Osteoblast (primary cell): ENCODE results near the gene DIP2C. TPM values are rescaled to one million over a fixed set of nuclear protein-coding genes. Genes with fewer than 3 reads are reported as not detected.

ENCODE experiments used
- DNase-seq: peaks from one replicate; pipeline ENCODE4 v3.0.0; 2011; ENCODE audit warnings: low spot score, mixed read lengths; ENCODE audit not compliant: insufficient read length; ENCODE audit errors: missing footprints
- H2AFZ ChIP-seq: 2 replicates; pipeline ENCODE4 v1.6.0; 2011; ENCODE audit warnings: mild to moderate bottlenecking, low read length
- H3K27ac ChIP-seq: 2 replicates; pipeline ENCODE4 v1.5.1; 2011; ENCODE audit warnings: mild to moderate bottlenecking, low read depth, low read length, moderate library complexity
- H3K27me3 ChIP-seq: 2 replicates; pipeline ENCODE4 v1.6.0; 2012; ENCODE audit warnings: mild to moderate bottlenecking, control low read depth, inconsistent platforms, low read length, moderate library complexity; ENCODE audit not compliant: insufficient read depth
- H3K36me3 ChIP-seq: 2 replicates; pipeline ENCODE4 v1.5.1; 2011; ENCODE audit warnings: mild to moderate bottlenecking, low read length, control low read depth, moderate library complexity; ENCODE audit not compliant: insufficient read depth
- H3K4me1 ChIP-seq: 2 replicates; pipeline ENCODE4 v1.5.1; 2011; ENCODE audit warnings: mild to moderate bottlenecking, low read length, control low read depth, moderate library complexity; ENCODE audit not compliant: insufficient read depth
- H3K4me2 ChIP-seq: 2 replicates; pipeline ENCODE4 v1.6.0; 2011; ENCODE audit warnings: mild to moderate bottlenecking, low read length; ENCODE audit not compliant: insufficient read depth
- H3K4me3 ChIP-seq: fragments of 200-600 bp; sonication (generic); 3 replicates; pipeline ENCODE4 v1.5.1; 2012; ENCODE audit warnings: mild to moderate bottlenecking, low read length, inconsistent platforms; ENCODE audit not compliant: insufficient read depth
- H3K79me2 ChIP-seq: 2 replicates; pipeline ENCODE4 v1.6.0; 2012; ENCODE audit warnings: mild to moderate bottlenecking, low read length, control low read depth, inconsistent platforms; ENCODE audit not compliant: insufficient read depth
- H3K9me3 ChIP-seq: 2 replicates; pipeline ENCODE4 v1.5.1; 2011; ENCODE audit warnings: low read depth, low read length, control low read depth
- H4K20me1 ChIP-seq: 2 replicates; pipeline ENCODE4 v1.6.0; 2012; ENCODE audit warnings: mild to moderate bottlenecking, low read length, control low read depth; ENCODE audit not compliant: insufficient read depth
- CTCF ChIP-seq: IDR thresholded peaks from 2 replicates; pipeline ENCODE4 v1.5.1; 2011; ENCODE audit warnings: mild to moderate bottlenecking, low read depth, low read length, moderate library complexity; ENCODE audit errors: extremely low read depth
- total RNA-seq: library from RNA; depleted of rRNA; stranded (reverse); fragments of >200 nt; gene quantifications from 2 replicates; pipeline ENCODE4 v1.2.3, GENCODE V29; 2012

DIP2C gene
- total RNA-seq, 1 donor: 36.9 TPM

DNA sequence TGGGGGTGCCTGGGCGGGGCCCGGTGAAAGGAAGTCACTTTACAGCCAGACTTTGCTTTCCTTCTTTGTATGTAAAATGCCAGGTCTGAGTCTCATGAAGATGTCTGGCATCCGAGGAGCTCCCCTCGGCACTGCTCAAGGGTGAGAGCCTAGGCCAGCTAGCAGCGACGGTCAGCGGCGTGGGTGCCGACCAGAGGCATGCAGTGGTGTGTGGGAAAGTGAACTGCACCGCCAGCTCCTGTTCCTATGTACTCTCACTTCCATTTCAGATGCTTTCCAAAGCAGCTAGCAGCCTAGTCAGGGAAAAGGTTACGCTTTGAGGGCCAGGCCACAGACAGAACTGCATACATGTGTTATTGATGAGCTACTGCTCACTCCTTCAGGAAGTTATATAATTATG is 381.4 kb downstream of the DIP2C start:
- H3K4me3 ChIP-seq: no peak overlapping the region
- H3K9me3 ChIP-seq: no peaks in the 10 kb centered on the region
- no peak overlapping the region for H3K4me2 ChIP-seq
- no peak overlapping the region for H3K27ac ChIP-seq
- H3K79me2 ChIP-seq: no peaks in the 10 kb centered on the region
- H3K36me3 ChIP-seq: peaks cover 11% of the 10 kb centered on the region
- no peak for DNase-seq
- no peak for TF ChIP-seq CTCF
- peaks cover 5% of the 10 kb centered on the region for H4K20me1 ChIP-seq
- no peaks in the 10 kb centered on the region for H3K27me3 ChIP-seq
- peaks cover 3% of the 10 kb centered on the region for H3K4me1 ChIP-seq
- no peak overlapping the region for H2AFZ ChIP-seq

DNA sequence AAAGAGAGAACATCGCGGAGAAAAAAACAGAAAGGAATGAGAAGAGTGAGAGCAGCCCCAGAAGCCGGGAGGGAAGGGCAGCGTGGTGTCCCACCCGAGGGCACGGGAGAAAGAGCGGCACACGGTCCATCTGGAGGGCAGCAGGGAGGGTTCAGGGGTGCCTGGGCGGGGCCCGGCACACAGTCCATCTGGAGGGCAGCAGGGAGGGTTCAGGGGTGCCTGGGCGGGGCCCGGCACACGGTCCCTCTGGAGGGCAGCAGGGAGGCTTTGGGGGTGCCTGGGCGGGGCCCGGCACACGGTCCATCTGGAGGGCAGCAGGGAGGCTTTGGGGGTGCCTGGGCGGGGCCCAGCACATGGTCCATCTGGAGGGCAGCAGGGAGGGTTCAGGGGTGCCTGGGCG is 381.8 kb downstream of the DIP2C start:
- Histone ChIP-seq H2AFZ (no peak overlapping the region), H3K27me3 (no peaks in the 10 kb centered on the region), H3K9me3 (no peaks in the 10 kb centered on the region), H3K4me1 (peaks cover 3% of the 10 kb centered on the region), H3K27ac (no peak overlapping the region), H4K20me1 (peaks cover 5% of the 10 kb centered on the region), H3K36me3 (peaks cover 11% of the 10 kb centered on the region), H3K4me2 (no peak overlapping the region), H3K4me3 (no peak overlapping the region), H3K79me2 (no peaks in the 10 kb centered on the region)
- no peak for TF ChIP-seq CTCF
- DNase-seq: no peak

- Histone ChIP-seq H3K4me3 (no peak overlapping the region), H3K27me3 (no peaks in the 10 kb centered on the region), H2AFZ (no peak overlapping the region), H3K27ac (no peak overlapping the region), H3K4me2 (no peak overlapping the region), H3K36me3 (peaks cover 11% of the 10 kb centered on the region), H3K79me2 (no peaks in the 10 kb centered on the region), H3K9me3 (no peaks in the 10 kb centered on the region), H3K4me1 (peaks cover 3% of the 10 kb centered on the region), H4K20me1 (peaks cover 5% of the 10 kb centered on the region)
- TF ChIP-seq CTCF: no peak
- no peak for DNase-seq
These were observed 382.7 kb downstream of the DIP2C start for GRCh38 chr10:306675-307185.

GRCh38 chr10:306007-306674 is 383.3 kb downstream of the DIP2C start:
- Histone ChIP-seq H3K4me3 (no peak overlapping the region), H3K9me3 (no peaks in the 10 kb centered on the region), H3K27me3 (no peaks in the 10 kb centered on the region), H3K36me3 (peaks cover 11% of the 10 kb centered on the region), H3K4me1 (peaks cover 3% of the 10 kb centered on the region), H3K4me2 (no peak overlapping the region), H3K79me2 (no peaks in the 10 kb centered on the region), H3K27ac (no peak overlapping the region), H4K20me1 (peaks cover 5% of the 10 kb centered on the region), H2AFZ (no peak overlapping the region)
- no peak for DNase-seq
- no peak for TF ChIP-seq CTCF
